ENCODE results near the gene ISYNA1. TPM values are rescaled to one million over a fixed set of nuclear protein-coding genes. Genes with fewer than 3 reads are reported as not detected.
A peak's percentile ranks its signal among the peaks of the same experiment; 100 is the strongest.

ISYNA1 gene
- total and polyA plus RNA-seq, 2 of the 13 experiments (the other 11 are each of a cell fraction or from before 2014, with no cell fraction given) = 29.6 to 48.5 TPM

GRCh38 chr19:18475762-18476331 is 37.9 kb upstream of the ISYNA1 start (continued):
- TF ChIP-seq MXI1 (IDR thresholded peaks at IDR 0.05; ENCODE audit: borderline replicate concordance, low read depth, low read length) = 0 out of 3 replicates have a peak, but pooled peaks have one; percentile 44
- no peak for TF ChIP-seq ZBTB2 (CRISPR knock-in tag; IDR thresholded peaks at IDR 0.05; ENCODE audit: low read depth)
- no peak for TF ChIP-seq RBAK (CRISPR knock-in tag; IDR thresholded peaks at IDR 0.05)
- TF ChIP-seq ZNF282 (IDR thresholded peaks at IDR 0.05; ENCODE audit: partially characterized antibody) = no peak
- TF ChIP-seq ZFP91 (CRISPR knock-in tag; IDR thresholded peaks at IDR 0.05; ENCODE audit: borderline replicate concordance) = peak; percentile 54
- no peak for TF ChIP-seq ZNF841 (CRISPR knock-in tag; IDR thresholded peaks at IDR 0.05; ENCODE audit: borderline replicate concordance)
- TF ChIP-seq ZSCAN20 (CRISPR knock-in tag; IDR thresholded peaks at IDR 0.05; ENCODE audit: borderline replicate concordance) = no peak
- no peak for TF ChIP-seq ZBTB42 (CRISPR knock-in tag; IDR thresholded peaks at IDR 0.05)
- TF ChIP-seq TFE3 (CRISPR knock-in tag; IDR thresholded peaks at IDR 0.05) = no peak
- 0 out of 2 replicates have a peak, but pooled peaks have one; percentile 46 for TF ChIP-seq NR2C2 (CRISPR knock-in tag; IDR thresholded peaks at IDR 0.05; ENCODE audit: borderline replicate concordance)
- TF ChIP-seq BRF2 (CRISPR knock-in tag; IDR thresholded peaks at IDR 0.05) = no peak
- 0 out of 2 replicates have a peak, but pooled peaks have one; percentile 22 for TF ChIP-seq ZNF280D (CRISPR knock-in tag; IDR thresholded peaks at IDR 0.05)
- TF ChIP-seq SUZ12 (IDR thresholded peaks at IDR 0.05; ENCODE audit: low read depth, low read length) = no peak
- no peak for TF ChIP-seq CBX2 (IDR thresholded peaks at IDR 0.05; ENCODE audit: low read depth, low read length)
- no peak for TF ChIP-seq CBX2 (CRISPR knock-in tag; IDR thresholded peaks at IDR 0.05; ENCODE audit: low read depth)
- TF ChIP-seq GTF3A (CRISPR knock-in tag; conservative IDR thresholded peaks at IDR 0.05) = no peak
- no peak for TF ChIP-seq PHB2 (IDR thresholded peaks at IDR 0.05; ENCODE audit: partially characterized antibody)
- 0 out of 4 replicates have a peak, but pooled peaks of 1 of the 2 experiments have one; percentile 20 for TF ChIP-seq KLF16 (CRISPR knock-in tag; IDR thresholded peaks at IDR 0.05)
- peak; percentile 66; the same call in 1 of the 2 replicates for TF ChIP-seq KAT8 (CRISPR knock-in tag; IDR thresholded peaks at IDR 0.05)
- TF ChIP-seq HOXA3 (CRISPR knock-in tag; IDR thresholded peaks at IDR 0.05) = peak; percentile 63; the same call in 1 of the 2 replicates
- TF ChIP-seq RXRA (CRISPR knock-in tag; IDR thresholded peaks at IDR 0.05) = no peak; the same call in 1 of the 2 replicates
- TF ChIP-seq SOX5 (CRISPR knock-in tag; IDR thresholded peaks at IDR 0.05; ENCODE audit: borderline replicate concordance) = peak; percentile 58; the same call in 1 of the 2 replicates
